DMS114 treated with DMSO at 0.1 percent for 48 hours (cell line): Measurements from ENCODE around the gene NPIPA5.
"Not testable (repeated sequence)": the region's sequence is repeated elsewhere in the genome, so short reads cannot be mapped to it uniquely, and the experiment has no call there.

ENCODE experiments used
- DNase-seq: peaks from one replicate; lab custom pipeline; 2025; ENCODE audit not compliant: unreplicated experiment; lab: John Stamatoyannopoulos, UW

The NPIPA5 gene

DNA sequence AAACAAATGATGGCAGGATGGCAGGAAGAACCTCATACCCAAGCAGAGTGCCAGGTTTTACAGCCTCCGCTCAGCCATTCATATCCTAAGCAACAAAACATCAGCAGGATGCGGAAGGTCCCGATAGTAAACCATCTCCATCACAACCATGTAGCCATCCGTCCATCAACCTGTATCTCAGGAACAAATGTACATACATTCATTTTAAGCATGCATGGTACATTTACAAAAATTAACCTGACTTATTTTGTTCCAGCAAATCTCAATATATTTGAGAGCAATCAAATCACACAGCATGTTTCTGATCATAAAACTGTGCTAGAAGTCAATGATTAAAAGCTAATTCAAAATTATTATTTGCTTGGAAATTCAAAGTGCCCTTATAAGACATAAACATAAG, at the start of gene NPIPA5:
TSS of gene NPIPA5 (minus strand) at position 101 of the 400 bp plus-strand sequence. CDS start at position 101, 0 bp downstream.
- DNase-seq: not testable (repeated sequence)

DNA sequence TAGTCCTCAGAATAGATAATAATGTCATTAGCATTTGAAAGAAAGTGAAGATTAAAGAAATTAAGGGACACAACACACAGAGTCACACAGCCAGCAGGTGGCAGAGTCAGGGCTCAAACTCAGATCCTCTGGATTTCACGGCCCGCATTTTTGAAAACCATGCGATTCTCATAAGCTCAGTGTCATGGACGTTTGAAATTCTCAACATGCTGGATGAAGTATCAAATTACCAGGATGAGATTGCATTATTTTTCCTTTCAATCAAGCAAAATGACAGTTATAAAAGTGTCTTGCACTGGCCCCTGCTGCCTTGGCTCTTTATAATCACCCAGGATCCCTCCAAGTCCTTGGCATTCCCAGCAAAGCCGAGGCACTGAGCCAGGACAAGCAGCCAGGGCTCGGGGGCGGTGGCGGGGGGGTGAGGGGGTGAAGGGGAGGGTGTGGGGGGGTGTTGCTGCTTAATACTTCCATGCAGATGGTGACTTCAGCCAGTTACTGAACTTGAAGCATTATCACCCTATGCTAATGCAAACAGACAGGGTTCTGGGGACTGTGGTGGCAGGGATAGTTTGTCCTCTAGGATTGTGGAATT, 49.6 kb upstream of the NPIPA5 start:
- DNase-seq: no peak

DNA sequence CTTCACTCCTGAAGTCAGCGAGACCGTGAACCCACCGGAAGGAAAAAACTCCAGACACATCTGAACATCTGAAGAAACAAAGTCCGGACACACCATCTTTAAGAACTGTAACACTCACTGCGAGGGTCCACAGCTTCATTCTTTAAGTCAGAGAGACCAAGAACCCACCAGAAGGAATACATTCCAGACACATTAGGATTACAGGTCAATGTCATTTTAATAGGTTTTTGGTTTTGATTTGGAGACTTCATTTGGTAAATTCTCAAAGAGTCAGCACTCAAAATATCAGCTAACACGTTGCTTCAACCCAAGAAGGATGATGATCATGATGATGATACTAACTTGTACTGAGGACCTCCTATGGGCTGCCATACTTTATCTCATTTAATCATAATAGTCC, 48.7 kb upstream of the NPIPA5 start:
- DNase-seq: no peak

DNA sequence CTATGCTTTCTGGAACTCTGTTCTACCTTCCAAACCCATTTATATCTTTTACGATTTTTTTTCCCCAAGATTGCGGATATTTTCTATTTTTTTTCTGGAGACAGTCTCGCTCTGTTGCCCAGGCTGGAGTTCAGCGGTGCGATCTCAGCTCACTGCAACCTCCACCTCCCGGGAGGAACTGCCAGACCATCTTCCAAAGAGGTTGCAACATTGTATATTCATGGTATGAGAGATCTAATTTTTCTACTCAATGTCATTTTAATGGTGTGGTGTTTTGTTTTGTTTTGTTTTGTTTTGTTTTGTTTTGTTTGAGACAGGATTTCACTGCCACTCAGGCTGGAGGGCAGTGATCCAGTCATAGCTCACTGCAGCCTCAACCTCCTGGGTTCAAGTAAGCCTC, 47.8 kb upstream of the NPIPA5 start:
- no peak for DNase-seq

DNA sequence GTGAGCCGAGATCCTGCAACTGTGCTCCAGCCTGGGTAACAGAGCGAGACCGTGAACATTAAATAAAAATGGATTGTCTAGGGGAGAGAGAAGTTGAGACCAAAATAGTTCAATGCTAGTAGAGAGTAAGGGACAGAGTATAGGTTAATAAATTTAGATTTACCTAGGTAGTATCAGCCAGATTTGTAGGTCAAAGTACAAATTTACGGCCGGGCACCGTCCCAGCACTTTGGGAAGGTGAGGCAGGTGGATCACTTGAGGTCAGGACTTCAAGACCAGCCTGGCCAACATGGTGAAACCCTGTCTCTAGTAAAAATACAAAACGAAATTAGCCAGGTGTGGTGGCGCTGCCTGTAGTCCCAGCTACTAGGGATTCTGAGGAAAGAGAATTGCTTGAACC, 44.1 kb upstream of the NPIPA5 start:
- no peak for DNase-seq

DNA sequence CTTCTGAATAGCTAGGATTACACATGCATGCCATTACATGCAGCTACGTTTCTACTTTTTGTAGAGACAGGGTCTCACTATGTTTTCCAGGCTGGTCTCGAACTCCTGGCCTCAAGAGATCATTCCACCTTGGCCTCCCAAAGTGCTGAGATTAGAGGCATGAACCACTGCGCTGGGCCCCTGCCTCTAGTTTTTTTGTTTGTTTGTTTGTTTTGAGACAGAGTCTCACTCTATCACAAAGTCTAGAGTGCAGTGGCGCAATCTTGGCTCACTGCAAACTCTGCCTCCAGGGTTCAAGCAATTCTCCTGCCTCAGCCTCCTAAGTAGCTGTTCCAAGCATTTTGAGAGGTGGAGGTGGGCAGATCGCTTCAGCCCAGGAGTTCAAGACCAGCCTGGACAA, 43.6 kb upstream of the NPIPA5 start:
- not testable (repeated sequence) for DNase-seq

DNA sequence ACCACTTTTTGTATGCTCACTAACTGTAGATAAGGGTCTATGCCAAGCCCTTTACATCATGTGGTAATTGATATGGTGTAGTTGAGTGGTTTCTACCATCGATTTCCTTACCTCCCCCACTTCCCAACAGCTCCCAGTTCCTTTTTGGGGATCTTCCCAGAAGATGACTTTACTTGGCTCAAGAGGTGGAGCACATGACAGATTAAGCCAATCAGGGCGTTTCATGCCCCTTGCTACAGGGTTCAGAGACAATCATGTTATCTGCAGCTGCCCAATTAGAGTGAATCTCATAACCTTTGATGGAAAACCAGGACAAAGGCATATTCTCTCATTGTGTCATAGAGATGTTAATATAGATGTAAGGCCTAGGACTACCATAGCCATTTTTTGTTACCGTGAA, 40.1 kb upstream of the NPIPA5 start:
- no peak for DNase-seq

DNA sequence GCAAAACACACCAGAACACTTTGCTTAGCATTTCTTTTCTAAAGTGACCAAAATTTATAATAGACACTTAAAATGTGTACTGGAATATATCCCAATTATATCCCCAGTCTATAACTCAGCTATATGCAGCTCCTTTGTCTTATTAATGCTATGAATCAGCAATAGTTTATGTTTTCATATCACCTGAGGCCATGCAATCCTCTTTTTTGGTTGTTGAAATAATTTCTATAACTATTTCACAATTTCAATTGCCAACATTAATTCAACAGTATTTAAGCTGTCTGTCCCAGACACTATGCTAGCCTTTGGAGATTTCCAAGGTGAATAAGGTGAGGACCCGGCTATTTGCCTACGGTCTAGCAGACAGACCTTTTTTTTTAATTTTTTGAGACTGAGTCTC, 39.1 kb upstream of the NPIPA5 start:
- no peak for DNase-seq

DNA sequence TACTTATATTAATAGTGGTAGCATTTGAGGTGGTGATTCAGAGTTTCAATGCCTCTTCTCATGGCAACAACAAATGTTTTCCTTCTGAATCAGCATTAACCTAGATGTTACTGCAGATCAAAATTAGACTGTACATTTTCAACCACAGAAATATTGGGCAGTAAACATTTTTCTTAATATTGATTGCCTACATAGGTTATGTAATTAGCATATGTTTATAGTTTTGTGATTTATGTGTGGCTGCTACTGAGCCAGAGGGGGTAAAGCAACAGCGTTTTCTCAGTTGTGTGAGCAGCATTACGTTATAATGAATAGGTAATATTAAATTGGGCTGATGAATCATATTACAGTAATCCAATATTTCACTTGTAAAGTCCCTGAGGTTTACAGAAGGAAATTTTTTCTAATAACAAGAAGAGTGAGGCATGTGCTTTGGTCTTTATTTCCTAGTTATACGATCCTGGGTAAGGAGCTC, 37.5 kb upstream of the NPIPA5 start:
- DNase-seq: no peak

DNA sequence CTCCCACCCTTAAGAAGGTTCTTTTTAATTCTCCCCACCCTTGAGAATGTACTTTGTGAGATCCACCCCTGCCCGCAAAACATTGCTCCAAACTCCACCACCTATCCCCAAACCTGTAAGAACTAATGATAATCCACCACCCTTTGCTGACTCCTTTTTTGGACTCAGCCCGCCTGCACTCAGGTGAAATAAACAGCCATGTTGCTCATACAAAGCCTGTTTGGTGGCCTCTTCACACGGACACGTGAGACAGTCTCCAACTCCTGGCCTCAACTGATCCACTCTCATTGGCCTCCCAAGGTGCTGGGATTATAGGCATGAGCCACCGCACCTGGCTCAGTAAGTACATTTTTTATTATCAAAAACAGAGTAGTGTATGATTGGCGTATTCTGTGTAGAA, 31.4 kb upstream of the NPIPA5 start:
- DNase-seq: not testable (repeated sequence)

DNA sequence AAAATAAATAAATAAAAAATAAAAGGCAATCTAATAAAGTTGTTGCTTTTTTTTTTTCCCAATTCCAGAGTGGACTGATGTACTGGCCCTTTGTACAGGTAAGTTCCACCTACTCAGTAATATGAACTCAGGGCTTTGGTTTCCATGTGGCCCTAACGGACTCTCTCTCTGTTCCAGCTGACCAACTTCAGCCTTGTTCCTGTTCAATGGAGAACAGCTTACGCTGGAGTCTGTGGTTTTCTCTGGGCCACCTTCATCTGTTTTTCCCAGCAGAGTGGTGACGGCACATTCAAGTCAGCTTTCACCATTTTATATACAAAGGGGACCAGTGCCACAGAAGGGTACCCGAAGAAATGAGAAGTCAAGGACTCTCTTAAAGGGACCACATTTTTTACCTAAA, 29.7 kb upstream of the NPIPA5 start:
- DNase-seq: not testable (repeated sequence)

DNA sequence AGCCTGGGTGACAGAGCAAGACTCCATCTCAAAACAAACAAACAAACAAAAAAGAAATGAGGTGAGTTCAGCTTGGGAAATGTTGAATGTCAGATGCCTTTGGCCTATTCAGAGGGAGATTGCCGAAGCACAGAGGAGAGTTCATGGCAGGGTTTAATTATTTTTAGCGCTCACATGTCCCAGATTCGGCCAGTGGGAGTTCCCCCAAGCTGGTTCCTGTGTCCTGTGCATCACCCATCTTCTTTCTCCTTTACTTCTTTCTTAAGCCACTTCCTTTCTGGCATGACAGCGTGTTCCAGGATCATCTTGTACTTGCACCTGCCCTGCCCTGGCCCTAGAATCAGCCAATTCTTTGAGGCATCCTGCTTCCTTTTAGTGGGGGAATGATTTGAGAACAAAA, 26.7 kb upstream of the NPIPA5 start:
- no peak for DNase-seq

DNA sequence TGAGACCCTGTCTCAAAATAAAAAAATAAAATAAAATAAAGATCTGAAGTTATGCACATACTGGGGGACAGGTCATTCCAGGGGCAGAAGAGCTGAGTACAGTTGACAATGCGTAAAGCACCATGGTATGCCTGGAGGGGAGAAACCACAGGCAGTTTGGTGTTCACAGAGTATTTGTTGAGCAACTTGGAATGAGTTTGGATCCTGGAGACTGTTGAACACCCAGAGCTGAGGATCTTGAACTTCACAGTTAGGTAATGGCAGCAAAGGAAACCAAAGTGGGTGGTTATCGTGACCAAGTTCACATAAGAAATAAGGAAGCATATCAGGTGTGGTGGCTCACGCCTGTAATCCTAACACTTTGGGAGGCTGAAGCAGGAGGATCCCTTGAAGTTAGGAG, 26.0 kb upstream of the NPIPA5 start:
- DNase-seq: not testable (repeated sequence)

DNA sequence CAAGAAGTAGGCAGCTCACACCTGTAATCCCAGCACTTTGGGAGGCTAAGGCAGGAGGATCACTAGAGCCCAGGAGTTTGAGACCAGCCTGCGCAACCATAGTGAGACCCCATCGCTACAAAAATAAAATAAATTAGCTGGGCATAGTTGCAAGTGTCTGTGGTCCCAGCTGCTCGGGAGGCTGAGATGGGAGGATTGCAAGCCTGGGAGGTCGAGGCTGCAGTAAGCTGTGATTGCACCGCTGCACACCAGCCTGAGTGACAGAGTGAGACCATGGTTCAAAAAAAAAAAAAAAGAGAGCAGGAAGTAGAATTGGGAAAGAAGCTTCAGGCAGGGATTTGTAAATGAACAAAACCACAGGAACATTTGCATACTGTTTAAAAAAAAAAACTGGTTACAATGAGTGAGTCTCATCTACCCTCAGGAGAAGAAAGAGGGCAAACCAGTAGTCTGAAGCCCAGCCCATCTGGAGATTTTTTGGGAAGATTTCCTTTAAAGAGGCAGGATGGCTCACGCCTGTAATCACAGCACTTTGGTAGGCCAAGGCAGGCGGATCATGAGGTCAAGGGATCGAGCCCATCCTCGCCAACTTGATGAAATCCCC, 25.4 kb upstream of the NPIPA5 start:
- no peak for DNase-seq

DNA sequence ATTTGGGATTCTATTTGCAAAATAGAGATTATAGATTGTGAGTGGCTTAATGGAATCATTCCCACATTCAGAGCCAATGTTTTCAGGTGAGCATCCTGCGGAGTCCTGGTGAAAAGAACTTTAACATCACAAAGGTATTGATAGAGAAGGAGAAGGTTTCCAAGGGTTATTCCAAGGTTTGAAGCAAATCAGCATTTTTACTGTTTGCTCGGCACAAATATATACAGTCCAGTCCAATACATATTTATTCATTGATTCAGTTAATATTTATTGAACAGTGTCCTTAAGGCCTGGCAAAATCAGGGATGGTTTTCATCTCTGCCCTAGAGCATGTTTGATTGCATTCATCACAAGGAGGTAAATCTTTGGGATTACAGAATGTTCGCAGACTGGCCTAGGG, 23.9 kb upstream of the NPIPA5 start:
- DNase-seq: no peak

DNA sequence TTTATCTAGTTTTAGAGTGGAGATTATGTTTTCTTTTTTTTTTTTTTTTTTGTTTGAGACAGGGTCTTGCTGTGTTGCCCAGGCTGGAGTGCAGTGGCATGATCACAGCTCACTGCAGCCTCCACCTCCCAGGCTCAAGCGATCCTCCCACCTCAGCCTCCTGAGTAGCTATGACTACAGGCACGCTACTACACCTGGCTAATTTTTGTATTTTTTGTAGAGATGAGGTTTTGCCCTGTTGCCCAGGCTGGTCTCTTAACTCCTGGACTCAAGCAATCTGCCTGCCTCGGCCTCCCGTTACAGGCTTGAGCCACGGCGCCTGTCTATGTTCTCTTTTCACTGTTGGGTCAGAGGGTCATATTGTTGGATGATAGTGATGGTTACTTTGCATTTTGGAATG, 22.2 kb upstream of the NPIPA5 start:
- DNase-seq: not testable (repeated sequence)

DNA sequence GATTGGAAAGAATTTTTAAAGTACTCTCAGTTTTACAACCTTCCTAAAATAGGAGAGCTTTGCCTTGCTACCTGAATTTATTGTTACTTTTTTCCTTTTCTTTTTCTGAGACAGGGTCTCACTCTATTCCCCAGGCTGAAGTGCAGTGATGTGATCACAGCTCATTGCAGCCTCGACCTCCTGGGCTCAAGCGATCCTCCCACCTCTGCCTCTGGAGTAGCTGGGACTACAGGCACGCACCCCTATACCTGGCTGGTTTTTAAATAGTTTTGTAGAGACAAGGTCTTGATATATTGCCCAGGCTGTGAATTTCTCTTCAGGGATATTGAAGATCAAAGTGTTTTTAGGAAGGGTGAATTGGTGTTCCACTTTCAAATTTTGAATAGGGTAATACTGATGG, 21.2 kb upstream of the NPIPA5 start:
- no peak for DNase-seq

DNA sequence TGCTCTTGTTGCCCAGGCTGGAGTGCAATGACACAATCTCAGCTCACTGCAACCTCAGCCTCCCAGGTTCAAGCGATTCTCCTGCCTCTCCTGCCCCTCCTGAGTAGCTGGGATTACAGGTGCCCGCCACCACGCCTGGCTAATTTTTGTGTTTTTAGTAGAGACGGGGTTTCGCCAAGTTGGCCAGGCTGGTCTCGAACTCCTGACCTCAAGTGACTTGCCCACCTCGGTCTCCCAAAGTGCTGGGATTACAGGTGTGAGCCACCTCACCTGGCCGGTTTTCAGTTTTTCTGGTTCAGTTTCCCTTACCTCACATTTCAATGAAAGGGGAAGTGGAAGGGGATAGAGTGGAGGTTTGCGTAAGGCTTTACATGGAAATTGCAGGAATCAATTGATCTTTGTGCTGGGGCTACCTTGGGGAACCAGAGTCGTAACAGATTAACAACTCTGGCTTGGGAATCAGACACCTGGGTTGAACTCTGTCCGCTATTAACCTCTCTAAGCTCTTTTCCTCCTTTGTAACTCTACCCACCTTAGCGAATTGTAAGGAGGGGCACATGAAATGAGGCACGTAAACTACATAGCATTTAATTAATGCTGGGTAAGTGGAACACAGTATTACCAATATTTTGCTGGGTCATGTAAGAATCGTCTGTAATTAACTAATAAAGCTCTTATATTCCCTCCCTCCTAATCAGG, 20.7 kb upstream of the NPIPA5 start:
- DNase-seq: no peak

DNA sequence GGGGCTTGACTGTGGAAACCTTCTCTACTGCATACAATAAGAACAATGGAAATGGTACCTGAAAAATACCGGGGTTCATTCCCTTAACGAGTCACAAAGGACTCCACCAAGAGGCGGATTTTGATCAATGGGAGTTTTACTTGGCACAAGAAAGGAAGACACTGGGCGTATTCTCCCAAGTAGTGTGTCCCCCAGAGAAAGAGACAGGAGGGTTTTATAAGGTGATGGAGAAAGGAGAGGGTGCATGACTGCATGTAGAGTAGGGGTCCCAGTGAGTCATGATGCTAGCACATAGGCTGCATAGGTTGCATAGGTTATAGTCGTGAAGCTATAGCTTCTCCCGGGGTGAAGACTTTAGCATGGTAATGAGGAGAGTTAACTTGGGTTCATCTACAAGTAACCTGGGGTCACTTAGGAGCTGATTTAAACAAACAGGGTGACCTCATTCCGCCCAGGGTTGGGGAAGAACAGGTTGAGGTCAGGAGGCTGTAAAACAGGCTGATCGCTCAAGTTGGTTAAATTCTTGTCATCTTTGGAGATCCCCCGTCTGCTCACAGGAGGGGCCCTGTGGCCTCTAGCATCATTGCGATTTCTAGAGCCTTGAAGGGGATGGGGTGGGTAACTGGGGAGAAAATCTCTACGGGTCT, 19.0 kb upstream of the NPIPA5 start:
- no peak for DNase-seq

DNA sequence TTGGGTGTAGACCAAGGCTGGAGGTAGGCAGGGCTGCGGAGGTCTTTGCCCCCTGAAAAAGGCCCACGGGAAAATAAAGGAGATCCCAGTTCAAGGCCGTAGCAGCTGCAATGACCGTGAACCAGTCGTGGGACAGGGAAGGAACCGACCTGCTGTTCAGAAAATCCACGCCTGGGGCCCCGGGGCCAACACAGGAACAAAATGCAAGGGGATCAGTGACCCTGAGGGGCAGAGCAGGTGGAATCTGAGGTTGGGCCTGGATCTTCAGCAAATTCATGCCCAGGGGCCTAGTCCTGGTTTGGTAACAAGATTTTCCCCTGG, 18.4 kb upstream of the NPIPA5 start:
- DNase-seq: not testable (repeated sequence)

DNA sequence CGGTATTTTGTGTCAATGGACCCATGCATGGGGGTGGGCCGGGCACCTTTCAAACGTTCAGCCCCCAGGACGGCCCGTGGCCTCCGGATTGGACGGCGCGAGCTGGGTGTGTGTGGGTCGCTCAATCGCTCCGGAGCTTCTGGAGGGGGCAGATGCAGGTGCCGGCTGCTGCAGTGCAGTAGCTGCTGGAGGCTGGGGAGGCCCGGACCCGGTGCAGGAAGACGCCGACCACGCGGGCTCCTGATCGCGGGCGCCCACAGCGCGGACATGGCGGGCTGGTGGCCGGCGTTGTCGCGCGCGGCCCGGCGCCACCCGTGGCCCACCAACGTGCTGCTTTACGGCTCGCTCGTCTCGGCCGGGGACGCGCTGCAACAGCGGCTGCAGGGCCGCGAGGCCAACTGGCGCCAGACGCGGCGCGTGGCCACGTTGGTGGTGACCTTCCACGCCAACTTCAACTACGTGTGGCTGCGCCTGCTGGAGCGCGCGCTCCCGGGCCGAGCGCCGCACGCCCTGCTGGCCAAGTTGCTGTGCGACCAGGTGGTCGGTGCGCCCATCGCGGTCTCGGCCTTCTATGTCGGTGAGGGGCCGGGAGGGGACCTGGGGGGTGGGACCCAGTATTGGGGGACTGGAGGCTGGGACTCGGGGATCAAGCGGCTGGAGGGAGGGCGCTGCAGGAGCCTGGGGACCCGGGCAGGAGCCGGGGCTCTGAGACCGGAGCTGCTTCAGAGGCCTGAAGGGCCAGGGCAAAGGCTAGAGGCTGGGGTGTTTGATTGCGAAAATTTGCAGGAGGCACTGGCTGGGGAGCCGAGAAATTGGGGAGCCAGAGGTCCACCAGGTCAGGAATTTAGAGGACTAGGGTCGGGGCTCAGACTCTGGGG, 17.8 kb upstream of the NPIPA5 start, which contains the start of gene MPV17L:
TSS of gene MPV17L (plus strand) at position 124 of the 878 bp plus-strand sequence. CDS start at position 268, 144 bp downstream.
- DNase-seq: peak; percentile 42
